Astrocyte of the hippocampus (primary cell): ENCODE data around the gene PTPN1.
"Not testable (repeated sequence)": the region's sequence is repeated elsewhere in the genome, so short reads cannot be mapped to it uniquely, and the experiment has no call there.

Experiments
- DNase-seq: peaks from one replicate; pipeline ENCODE4 v3.0.0; 2011; ENCODE audit warnings: low read depth, low spot score

PTPN1 gene

GRCh38 chr20:50481741-50482140 lies 28.4 kb upstream of the PTPN1 start:
- no peak for DNase-seq

- no peak for DNase-seq
Observed at GRCh38 chr20:50482396-50482981, 27.7 kb upstream of the PTPN1 start.

GRCh38 chr20:50484271-50484976 lies 25.8 kb upstream of the PTPN1 start:
- no peak for DNase-seq

- no peak for DNase-seq
Observed at GRCh38 chr20:50487397-50487796, 22.8 kb upstream of the PTPN1 start.

GRCh38 chr20:50488236-50488806 lies 21.9 kb upstream of the PTPN1 start:
- no peak for DNase-seq

- no peak for DNase-seq
Observed at GRCh38 chr20:50491168-50491567, 19.0 kb upstream of the PTPN1 start.

GRCh38 chr20:50491926-50492634 lies 18.1 kb upstream of the PTPN1 start:
- no peak for DNase-seq

- DNase-seq = no peak
Observed at GRCh38 chr20:50493881-50494253, 16.3 kb upstream of the PTPN1 start.

- DNase-seq = no peak
Observed at GRCh38 chr20:50494428-50494827, 15.8 kb upstream of the PTPN1 start.

GRCh38 chr20:50496773-50497385 lies 13.3 kb upstream of the PTPN1 start:
- DNase-seq = no peak

- no peak for DNase-seq
Observed at GRCh38 chr20:50498071-50498776, 12.0 kb upstream of the PTPN1 start.

- no peak for DNase-seq
Observed at GRCh38 chr20:50499938-50500337, 10.2 kb upstream of the PTPN1 start.

GRCh38 chr20:50501972-50502745 lies 8.0 kb upstream of the PTPN1 start:
- DNase-seq = no peak

GRCh38 chr20:50504231-50504823 lies 5.9 kb upstream of the PTPN1 start:
- DNase-seq = no peak

GRCh38 chr20:50506270-50506579 lies 4.0 kb upstream of the PTPN1 start:
- no peak for DNase-seq

- not testable (repeated sequence) for DNase-seq
Observed at GRCh38 chr20:50507745-50508144, 2.4 kb upstream of the PTPN1 start.

- peak; percentile 78 for DNase-seq
Observed at GRCh38 chr20:50508171-50508755, 1.9 kb upstream of the PTPN1 start.

GRCh38 chr20:50510706-50511542 lies 741 bp downstream of the PTPN1 start:
- no peak for DNase-seq

- no peak for DNase-seq
Observed at GRCh38 chr20:50512323-50512722, 2.1 kb downstream of the PTPN1 start.
